Epithelial cell of proximal tubule (primary cell): ENCODE data around the gene ARMC9. TPM values are rescaled to one million over a fixed set of nuclear protein-coding genes. Genes with fewer than 3 reads are reported as not detected.
"Not testable (repeated sequence)": the region's sequence is repeated elsewhere in the genome, so short reads cannot be mapped to it uniquely, and the experiment has no call there.

Experiments
- DNase-seq: peaks from one replicate; pipeline ENCODE4 v3.0.0-alpha.2; 2011; ENCODE audit warnings: low read depth
- H3K4me3 ChIP-seq: 2 replicates; pipeline ENCODE4 v1.5.1; 2011; ENCODE audit warnings: low read depth, mild to moderate bottlenecking, low read length
- total RNA-seq: library from RNA; depleted of rRNA; stranded (reverse); fragments of >200 nt; gene quantifications from 2 replicates; pipeline ENCODE4 v1.2.3, GENCODE V29; 2015
- TF ChIP-seq, protein P1 (sequence below): conservative IDR thresholded peaks from 2 replicates; pipeline ENCODE4 v1.5.1; 2012; ENCODE audit warnings: low read depth, mild to moderate bottlenecking, low read length

ARMC9 gene
- total RNA-seq, 1 donor from 2014 or later: 12.6 TPM

DNA sequence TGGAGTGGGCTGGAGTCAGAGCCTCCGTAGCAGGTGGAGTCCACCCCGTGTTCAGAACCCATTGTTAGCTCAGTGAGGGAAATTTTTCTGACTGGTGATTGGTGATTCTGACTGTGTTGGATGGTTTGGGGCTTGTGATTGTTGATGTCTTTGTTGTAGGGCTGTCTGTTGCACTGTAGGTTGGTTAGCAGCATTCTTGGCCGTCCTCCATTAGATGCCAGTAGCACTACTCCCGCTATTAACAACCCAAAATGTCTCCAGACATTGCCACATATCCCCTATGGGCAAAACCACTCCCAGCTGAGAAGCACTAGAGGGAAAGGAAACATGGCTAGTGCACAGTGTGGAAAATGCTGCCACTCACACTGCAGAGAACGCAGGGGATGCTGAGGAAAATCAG lies 51.7 kb downstream of the ARMC9 start:
- H3K4me3 ChIP-seq: no peak overlapping the region
- no peak for DNase-seq
- TF ChIP-seq, protein P1, sequence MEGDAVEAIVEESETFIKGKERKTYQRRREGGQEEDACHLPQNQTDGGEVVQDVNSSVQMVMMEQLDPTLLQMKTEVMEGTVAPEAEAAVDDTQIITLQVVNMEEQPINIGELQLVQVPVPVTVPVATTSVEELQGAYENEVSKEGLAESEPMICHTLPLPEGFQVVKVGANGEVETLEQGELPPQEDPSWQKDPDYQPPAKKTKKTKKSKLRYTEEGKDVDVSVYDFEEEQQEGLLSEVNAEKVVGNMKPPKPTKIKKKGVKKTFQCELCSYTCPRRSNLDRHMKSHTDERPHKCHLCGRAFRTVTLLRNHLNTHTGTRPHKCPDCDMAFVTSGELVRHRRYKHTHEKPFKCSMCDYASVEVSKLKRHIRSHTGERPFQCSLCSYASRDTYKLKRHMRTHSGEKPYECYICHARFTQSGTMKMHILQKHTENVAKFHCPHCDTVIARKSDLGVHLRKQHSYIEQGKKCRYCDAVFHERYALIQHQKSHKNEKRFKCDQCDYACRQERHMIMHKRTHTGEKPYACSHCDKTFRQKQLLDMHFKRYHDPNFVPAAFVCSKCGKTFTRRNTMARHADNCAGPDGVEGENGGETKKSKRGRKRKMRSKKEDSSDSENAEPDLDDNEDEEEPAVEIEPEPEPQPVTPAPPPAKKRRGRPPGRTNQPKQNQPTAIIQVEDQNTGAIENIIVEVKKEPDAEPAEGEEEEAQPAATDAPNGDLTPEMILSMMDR: no peak

DNA sequence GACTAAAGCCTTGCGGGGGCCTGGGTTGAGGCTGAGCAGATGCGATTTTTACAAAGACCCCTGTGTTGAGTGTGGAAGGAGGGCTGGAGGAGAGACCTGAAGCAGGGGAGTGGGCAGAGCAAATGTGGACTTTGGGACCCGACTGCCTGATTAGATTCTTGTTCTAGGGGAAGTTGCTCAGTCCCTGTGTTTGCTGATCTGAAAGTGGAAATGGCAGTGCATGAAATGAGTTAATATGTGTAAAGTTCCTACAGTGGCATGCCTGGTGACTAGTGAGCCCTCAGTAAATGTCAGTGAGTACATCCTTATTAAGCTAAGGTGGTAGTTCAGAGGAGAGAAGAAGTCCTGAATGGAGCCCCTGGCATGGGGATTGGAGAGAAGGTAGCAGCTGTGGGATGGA lies 52.3 kb downstream of the ARMC9 start:
- no peak for DNase-seq
- TF ChIP-seq, protein P1: no peak
- H3K4me3 ChIP-seq: no peak overlapping the region

DNA sequence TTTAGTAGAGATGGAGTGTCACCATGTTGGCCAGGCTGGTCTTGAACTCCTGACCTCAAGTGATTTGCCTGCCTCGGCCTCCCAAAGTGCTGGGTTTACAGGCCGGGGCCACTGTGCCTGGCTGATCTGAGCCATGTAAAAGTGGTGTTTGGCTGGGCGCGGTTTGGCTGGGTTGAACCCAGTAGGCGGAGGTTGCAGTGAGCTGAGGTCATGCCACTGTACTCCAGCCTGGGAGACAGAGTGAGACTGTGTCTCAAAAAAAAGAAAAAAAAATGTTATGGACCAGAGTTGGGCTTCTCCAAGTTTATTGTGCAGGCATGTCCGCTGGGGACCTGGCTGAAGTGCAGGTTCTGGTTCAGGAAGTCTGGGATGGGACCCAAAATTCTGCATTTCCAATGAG lies 54.9 kb downstream of the ARMC9 start:
- not testable (repeated sequence) for H3K4me3 ChIP-seq, DNase-seq

DNA sequence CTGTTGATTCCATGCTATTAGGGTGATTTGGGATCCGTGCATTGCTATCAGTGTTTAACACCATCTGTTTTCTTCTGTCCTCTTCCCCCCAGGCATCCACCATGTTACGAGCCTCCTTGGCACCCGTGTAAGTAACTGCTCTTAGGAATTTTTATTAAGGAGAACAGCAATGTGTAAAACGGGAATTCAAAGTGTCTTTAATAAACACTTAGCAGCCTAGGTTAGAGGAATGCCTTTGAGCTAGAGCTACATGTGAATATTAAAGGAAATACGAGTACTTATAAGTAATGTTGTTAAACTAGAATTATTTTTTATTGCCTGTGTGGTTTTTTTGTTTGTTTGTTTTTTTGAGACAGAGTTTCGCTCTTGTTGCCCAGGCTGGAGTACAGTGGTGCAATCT lies 58.1 kb downstream of the ARMC9 start:
- no peak for DNase-seq
- no peak overlapping the region for H3K4me3 ChIP-seq
- TF ChIP-seq, protein P1: no peak

DNA sequence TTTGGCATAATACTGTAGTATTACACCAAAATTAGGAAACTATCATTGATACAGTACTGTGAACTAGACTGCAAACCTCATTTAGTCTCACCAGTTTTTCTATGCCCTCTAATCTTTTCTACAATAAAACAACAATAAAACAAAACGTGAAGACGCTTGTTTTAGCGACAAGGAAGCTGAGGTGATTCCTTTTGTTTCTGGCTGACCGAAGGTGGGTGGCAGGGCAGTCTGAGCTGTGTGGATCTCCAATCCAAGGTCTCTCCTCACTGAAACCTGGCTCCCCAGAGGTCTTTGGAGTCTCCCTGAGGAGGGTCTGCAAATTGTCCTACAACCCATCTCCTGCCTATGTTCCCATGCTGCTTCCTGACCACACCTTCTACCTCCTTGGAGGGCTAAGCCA lies 59.3 kb downstream of the ARMC9 start:
- no peak overlapping the region for H3K4me3 ChIP-seq
- no peak for DNase-seq
- TF ChIP-seq, protein P1: no peak

DNA sequence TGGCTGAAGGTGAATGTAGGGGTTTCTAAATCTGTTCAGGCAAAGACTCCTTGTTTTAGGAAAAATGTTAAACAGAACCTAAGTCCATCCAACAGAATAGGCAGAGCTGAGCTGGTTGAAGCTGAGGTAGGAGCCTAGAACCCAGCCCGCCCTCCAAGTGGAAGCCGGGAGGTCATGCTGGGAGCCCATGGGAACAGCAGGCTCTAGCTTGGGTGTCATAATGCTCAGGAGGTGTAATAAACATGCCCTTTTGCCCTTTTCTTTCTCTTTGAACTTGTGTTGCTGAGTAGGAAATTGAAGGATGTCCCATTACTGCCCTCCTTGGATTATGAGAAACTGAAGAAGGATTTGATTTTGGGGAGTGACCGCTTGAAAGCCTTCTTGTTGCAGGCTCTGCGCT lies 60.3 kb downstream of the ARMC9 start:
- TF ChIP-seq, protein P1: no peak
- no peak overlapping the region for H3K4me3 ChIP-seq
- no peak for DNase-seq

DNA sequence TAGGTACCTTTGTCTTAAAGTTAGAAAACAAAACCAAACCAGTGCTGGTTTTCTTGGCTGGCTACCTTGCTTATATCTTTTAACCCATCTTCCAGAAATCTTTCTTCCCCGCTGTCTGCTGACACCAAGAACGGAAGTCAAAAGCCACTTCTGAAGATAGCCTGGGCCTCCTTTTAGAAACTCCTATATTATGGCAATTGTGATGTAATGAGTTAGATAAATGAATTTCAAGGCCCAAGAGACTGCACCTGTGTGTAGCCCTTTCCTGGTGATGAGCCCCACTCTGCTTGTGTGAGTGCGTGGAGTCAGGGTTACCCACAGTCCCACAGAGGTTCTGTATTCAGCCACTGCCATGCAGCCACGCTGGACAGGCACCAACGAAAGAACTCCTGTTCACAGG lies 60.7 kb downstream of the ARMC9 start:
- DNase-seq: no peak
- TF ChIP-seq, protein P1: no peak
- H3K4me3 ChIP-seq: no peak overlapping the region
